Mucosa of stomach (tissue), 1 donor: ENCODE results near the gene IL6R.
"Not testable (repeated sequence)": the region's sequence is repeated elsewhere in the genome, so short reads cannot be mapped to it uniquely, and the experiment has no call there.

Experiments used
- H3K27me3 ChIP-seq: one replicate; pipeline ENCODE4 v1.7.0; 2013; ENCODE audit warnings: mild to moderate bottlenecking, low read length; ENCODE audit not compliant: control insufficient read depth, insufficient read depth
- H3K36me3 ChIP-seq: one replicate; pipeline ENCODE4 v1.7.0; 2013; ENCODE audit warnings: low read length; ENCODE audit not compliant: control insufficient read depth, insufficient read depth
- H3K4me1 ChIP-seq: one replicate; pipeline ENCODE4 v1.7.0; 2013; ENCODE audit warnings: mild to moderate bottlenecking, low read length; ENCODE audit not compliant: control insufficient read depth, insufficient read depth
- H3K4me3 ChIP-seq: one replicate; pipeline ENCODE4 v1.7.0; 2013; ENCODE audit warnings: low read length
- H3K9ac ChIP-seq: one replicate; pipeline ENCODE4 v1.7.0; 2013; ENCODE audit warnings: mild to moderate bottlenecking, low read length, moderate library complexity
- H3K9me3 ChIP-seq: one replicate; pipeline ENCODE4 v1.7.0; 2013; ENCODE audit warnings: mild to moderate bottlenecking, low read length, moderate library complexity; ENCODE audit not compliant: control insufficient read depth
- donor health status: Pancreatic carcinoma.

The IL6R gene

GRCh38 chr1:154404984-154405746 is at the start of gene IL6R:
TSS of gene IL6R (plus strand) at chr1:154405343. CDS start at chr1:154405630, 287 bp downstream.
- no peaks in the 10 kb centered on the region for H3K27me3 ChIP-seq
- no peaks in the 10 kb centered on the region for H3K9me3 ChIP-seq
- peak within 1 kb of the TSS; percentile 84 for H3K9ac ChIP-seq
- H3K4me3 ChIP-seq, result peak within 1 kb of the TSS; percentile 88
- H3K36me3 ChIP-seq, result no peaks in the 10 kb centered on the region
- peaks cover 32% of the 10 kb centered on the region for H3K4me1 ChIP-seq

DNA sequence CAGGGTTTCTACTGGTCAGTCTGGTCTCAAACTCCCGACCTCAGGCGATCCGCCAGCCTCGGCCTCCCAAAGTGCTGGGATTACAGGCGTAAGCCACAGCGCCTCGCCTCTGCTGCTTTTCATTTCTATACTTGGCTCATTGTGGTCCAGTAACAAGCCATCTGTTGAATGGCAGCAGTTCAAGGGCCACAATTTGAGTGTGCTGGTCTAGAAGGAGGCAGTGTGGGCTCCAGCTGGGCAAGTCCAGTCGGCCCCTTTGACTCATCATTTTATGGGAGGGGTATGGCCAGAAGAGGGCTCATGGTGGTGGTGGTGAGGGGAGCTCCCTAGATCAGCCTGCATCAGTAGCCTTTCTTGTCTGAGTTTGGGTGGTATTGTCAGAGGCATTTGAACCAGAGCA is 46.6 kb upstream of the IL6R start:
- no peak overlapping the region for H3K9ac ChIP-seq
- H3K4me3 ChIP-seq, result no peak overlapping the region
- no peaks in the 10 kb centered on the region for H3K9me3 ChIP-seq
- H3K27me3 ChIP-seq, result no peaks in the 10 kb centered on the region
- peaks cover 25% of the 10 kb centered on the region for H3K4me1 ChIP-seq
- no peaks in the 10 kb centered on the region for H3K36me3 ChIP-seq

DNA sequence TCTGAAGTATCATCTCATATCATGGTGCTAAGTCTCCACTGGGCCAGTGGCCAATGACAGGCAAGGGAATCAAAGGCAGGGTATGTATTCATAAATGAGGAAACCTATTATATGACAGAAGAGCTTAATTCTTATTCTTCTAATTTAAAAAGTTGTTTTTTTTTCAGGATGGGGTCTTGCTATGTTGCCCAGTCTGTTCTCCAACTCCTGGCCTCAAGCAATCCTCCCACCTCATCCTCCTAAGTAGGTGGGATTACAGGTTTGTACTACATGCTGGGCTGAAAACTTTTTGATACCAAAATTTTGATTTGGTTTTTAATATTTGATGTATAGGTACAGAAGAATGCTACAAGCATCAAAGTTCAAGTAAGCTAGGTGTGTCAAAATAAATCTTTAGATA is 44.9 kb upstream of the IL6R start:
- Histone ChIP-seq H3K4me1 (peaks cover 7% of the 10 kb centered on the region), H3K27me3 (no peaks in the 10 kb centered on the region), H3K4me3 (no peak overlapping the region), H3K9me3 (no peaks in the 10 kb centered on the region), H3K36me3 (no peaks in the 10 kb centered on the region), H3K9ac (no peak overlapping the region)

- H3K27me3 ChIP-seq, H3K4me3 ChIP-seq, H3K36me3 ChIP-seq, H3K9ac ChIP-seq, H3K4me1 ChIP-seq, H3K9me3 ChIP-seq: not testable (repeated sequence)
Observed at GRCh38 chr1:154360881-154361280, 44.3 kb upstream of the IL6R start.

GRCh38 chr1:154361357-154361756 is 43.8 kb upstream of the IL6R start:
- Histone ChIP-seq H3K4me3 (no peak overlapping the region), H3K9me3 (no peaks in the 10 kb centered on the region), H3K27me3 (no peaks in the 10 kb centered on the region), H3K4me1 (no peaks in the 10 kb centered on the region), H3K36me3 (no peaks in the 10 kb centered on the region), H3K9ac (no peak overlapping the region)

DNA sequence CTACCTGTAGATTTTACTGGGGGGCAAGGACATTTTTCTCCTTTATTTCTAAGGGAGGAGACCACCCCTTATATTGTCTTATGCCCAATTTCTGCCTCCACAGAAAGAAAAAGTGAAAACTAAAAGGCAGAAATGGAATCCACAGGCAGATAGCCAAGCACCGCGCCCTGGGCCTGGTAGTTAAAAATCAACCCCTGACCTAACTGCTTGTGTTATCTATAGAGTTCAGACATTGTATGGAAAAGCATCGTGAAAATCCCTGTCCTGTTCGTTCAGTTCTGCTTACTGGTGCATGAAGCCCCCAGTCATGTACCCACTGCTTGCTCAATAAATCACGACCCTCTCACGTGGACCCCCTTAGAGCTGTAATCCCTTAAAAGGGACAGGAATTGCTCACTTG is 33.7 kb upstream of the IL6R start:
- Histone ChIP-seq H3K27me3 (no peaks in the 10 kb centered on the region), H3K4me3 (no peak overlapping the region), H3K9me3 (no peaks in the 10 kb centered on the region), H3K9ac (no peak overlapping the region), H3K4me1 (peaks cover 5% of the 10 kb centered on the region), H3K36me3 (no peaks in the 10 kb centered on the region)

DNA sequence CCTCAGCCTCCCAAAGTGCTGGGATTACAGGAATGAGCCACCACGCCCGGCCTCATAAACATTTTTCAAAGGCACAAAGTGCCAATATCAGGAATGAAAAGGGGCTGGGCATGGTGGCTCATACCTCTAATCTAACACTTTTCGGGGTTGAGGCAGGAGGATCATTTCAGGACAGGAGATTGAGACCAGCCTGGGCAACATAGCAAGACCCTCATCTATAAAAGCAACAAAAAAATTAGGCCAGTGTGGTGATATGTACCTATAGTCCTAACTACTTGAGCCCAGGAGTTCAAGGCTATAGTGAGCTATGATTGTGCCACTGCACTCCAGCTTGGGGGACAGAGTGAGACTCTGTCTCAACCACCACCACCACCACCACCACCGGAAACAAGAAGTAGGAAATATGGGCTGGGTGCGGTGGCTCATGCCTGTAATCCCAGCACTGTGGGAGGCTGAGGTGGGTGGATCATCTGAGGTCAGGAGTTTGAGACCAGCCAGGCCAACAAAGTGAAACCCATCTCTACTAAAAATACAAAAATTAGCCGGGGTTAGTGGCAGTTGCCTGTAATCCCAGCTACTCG is 31.3 kb upstream of the IL6R start:
- not testable (repeated sequence) for H3K27me3 ChIP-seq, H3K9me3 ChIP-seq, H3K36me3 ChIP-seq, H3K4me3 ChIP-seq, H3K9ac ChIP-seq
- peaks cover 11% of the 10 kb centered on the region for H3K4me1 ChIP-seq

DNA sequence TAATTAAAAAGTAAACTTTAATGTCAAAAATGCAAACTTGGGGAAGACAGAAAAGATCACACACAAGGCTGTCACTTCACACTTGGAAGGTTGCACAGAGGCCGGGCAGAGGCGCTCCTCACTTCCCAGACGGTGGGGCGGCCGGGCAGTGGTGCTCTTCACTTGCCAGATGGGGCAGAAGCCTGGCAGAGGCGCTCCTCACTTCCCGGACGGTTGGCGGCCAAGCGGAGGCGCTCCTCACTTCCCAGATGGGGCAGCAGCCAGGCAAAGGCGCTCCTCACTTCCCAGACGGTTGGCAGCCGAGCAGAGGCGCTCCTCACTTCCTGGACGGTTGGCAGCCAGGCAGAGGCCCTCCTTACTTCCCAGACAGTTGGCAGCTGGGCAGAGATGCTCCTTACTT is 25.8 kb upstream of the IL6R start:
- no peak overlapping the region for H3K4me3 ChIP-seq
- no peaks in the 10 kb centered on the region for H3K36me3 ChIP-seq
- H3K9me3 ChIP-seq, result no peaks in the 10 kb centered on the region
- H3K27me3 ChIP-seq, result no peaks in the 10 kb centered on the region
- no peak overlapping the region for H3K9ac ChIP-seq
- H3K4me1 ChIP-seq, result peaks cover 6% of the 10 kb centered on the region

DNA sequence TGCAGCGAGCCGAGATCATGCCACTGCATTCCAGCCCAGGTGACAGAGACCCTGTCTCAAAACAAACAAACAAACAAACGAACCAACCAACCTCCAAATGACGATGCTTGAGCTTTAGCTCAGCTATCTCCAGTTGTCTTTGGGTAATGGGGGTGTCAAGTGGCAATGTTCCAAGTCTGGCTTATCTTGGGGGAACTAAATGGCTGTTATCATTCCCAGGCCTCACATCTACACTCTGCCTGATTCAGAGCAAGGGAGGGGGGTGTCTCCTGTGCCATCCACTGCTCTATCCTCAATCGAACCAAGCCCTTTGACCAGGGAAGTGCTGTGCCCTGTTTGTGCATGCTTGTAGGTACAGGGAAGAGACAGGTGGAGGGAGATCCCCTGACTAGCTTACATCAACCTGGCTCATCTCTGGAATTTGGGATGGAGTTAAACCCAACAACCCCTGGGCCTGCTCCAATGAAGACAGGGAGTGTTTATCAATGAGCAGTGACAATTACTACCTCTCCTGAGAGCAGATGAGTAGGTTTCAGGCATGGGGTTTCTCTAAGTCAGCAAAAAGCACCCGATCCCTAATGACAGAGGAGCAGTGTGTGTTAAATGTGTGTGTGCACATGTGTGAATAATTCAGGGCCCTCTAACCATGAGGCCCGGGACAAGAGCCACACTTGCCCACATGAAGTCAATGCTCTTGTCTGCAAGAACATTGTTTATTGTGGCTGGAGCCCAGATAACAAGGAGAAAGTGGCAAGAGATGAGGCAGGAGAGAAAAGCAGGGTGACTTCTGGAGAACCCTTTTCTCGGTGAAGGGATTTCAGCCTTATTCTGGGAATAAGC is 20.3 kb upstream of the IL6R start:
- H3K27me3 ChIP-seq, result no peaks in the 10 kb centered on the region
- no peak overlapping the region for H3K4me3 ChIP-seq
- no peaks in the 10 kb centered on the region for H3K36me3 ChIP-seq
- no peaks in the 10 kb centered on the region for H3K9me3 ChIP-seq
- H3K9ac ChIP-seq, result no peak overlapping the region
- peaks cover 13% of the 10 kb centered on the region for H3K4me1 ChIP-seq

DNA sequence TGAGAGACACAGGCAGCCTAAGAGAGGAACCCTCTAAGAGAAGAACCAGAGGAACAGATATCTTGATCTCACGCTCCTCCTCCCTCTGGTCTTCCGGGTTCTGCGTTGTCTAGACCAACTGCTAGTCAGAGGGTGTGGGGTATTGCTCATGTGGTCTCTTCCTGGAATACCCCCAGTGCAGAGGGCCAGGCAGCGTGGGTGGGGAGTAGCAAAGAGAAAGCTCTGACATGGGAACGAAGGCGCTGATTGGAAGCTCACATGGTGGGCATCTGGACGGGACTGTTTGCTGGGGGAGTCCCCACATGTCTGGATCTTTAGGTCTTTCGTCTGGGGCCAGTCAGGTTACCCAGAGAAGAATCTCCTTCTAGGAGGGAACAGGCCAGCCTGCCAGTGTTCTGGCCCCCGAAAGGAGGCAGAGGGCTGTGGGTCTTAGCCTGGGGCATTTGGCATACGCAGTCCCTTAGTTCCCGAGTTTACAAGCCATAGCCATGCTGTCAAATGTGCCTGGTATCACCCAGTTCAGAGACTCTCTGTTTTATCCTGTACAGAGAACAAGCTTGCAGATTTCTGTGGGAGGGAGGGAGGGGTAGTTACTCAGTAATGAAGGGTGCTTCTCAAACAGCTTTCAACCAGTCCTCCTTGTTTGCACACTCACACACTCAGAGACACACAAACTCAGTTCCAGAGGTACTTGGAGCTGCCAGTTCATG is 18.3 kb upstream of the IL6R start:
- Histone ChIP-seq H3K36me3 (no peaks in the 10 kb centered on the region), H3K4me3 (no peak overlapping the region), H3K9me3 (no peaks in the 10 kb centered on the region), H3K4me1 (peaks cover 13% of the 10 kb centered on the region), H3K27me3 (no peaks in the 10 kb centered on the region), H3K9ac (no peak overlapping the region)

DNA sequence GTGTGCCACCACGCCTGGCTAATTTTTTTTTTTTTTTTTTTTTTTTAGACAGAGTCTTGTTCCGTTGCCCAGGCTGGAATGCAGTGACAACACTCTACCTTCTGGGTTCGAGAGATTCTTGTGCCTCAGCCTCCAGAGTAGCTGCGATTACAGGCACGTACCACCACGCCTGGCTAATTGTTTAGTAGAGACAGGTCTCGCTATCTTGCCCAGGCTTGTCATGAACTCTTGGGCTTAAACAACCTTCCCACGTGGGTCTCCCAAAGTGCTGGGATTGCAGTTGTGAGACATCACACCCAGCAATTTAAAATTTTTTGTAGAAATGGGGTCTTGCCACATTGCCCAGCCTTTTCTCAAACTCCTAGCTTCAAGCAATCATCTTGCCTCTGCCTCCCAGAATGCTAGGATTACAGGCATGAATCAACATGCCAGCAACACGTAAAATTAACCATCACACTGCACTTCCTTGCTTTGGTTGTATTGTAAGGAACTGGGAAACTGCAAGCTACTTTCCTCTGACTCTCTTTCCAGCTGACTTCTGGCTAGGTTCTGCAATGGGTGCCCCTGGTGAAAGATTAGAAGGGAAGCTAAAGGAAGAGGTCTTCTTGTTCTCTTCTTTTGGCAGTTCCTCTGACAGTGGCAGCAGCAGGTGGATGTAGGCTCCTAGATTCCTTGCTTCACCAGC is 13.9 kb upstream of the IL6R start:
- H3K9me3 ChIP-seq, result no peaks in the 10 kb centered on the region
- no peak overlapping the region for H3K4me3 ChIP-seq
- H3K27me3 ChIP-seq, result no peaks in the 10 kb centered on the region
- H3K4me1 ChIP-seq, result peaks cover 8% of the 10 kb centered on the region
- H3K36me3 ChIP-seq, result no peaks in the 10 kb centered on the region
- no peak overlapping the region for H3K9ac ChIP-seq
